Gastrocnemius medialis (tissue), 4 donors: ENCODE results near the gene MPHOSPH6.

Source experiments
- CTCF ChIP-seq, 5 experiments: fragments of 450-650 bp in 3 of 5; fragments of 200-600 bp in 2 of 5; sonication (generic) in 2 of 5; IDR thresholded peaks in 4 of 5; conservative IDR thresholded peaks in 1 of 5; 1 replicate in 4 of 5; 2 replicates in 1 of 5; pipeline ENCODE4 v1.5.1; 2016 to 2019; ENCODE audit warnings: antibody characterized with exemption in 5 of 5, mild to moderate bottlenecking in 3 of 5, moderate library complexity in 3 of 5
- POLR2A ChIP-seq, 2 donors: fragments of 450-650 bp; IDR thresholded peaks; one replicate each; pipeline ENCODE4 v1.6.1; 2017; ENCODE audit warnings: antibody characterized with exemption in 2 of 2, mild to moderate bottlenecking in 2 of 2, moderate library complexity in 2 of 2

- TF ChIP-seq CTCF (IDR thresholded peaks at IDR 0.05 in 4 of 5, conservative IDR thresholded peaks at IDR 0.05 in 1 of 5) (no peak), POLR2A (IDR thresholded peaks at IDR 0.05) (no peak)
Observed at GRCh38 chr16:82178352-82178751, 8.3 kb upstream of the MPHOSPH6 start.
